SK-N-MC (cell line): ENCODE measurements around the gene TMPRSS11E.
"Not testable (repeated sequence)": the region's sequence is repeated elsewhere in the genome, so short reads cannot be mapped to it uniquely, and the experiment has no call there.

Experiments
- DNase-seq: peaks from one replicate; pipeline ENCODE4 v3.0.0-alpha.2; 2011; ENCODE audit warnings: low read depth, low spot score
- H3K27ac ChIP-seq: fragments of 200-600 bp; sonication (generic); 2 replicates; pipeline ENCODE4 v1.5.1; 2016; ENCODE audit warnings: mixed run types
- H3K36me3 ChIP-seq: fragments of 200-600 bp; sonication (generic); 2 replicates; pipeline ENCODE4 v1.6.1; 2017; ENCODE audit warnings: antibody characterized with exemption, low read length, mixed read lengths; ENCODE audit not compliant: insufficient read depth
- H3K4me3 ChIP-seq: fragments of 200-600 bp; sonication (generic); 2 replicates; pipeline ENCODE4 v1.5.1; 2016
- H3K9ac ChIP-seq: fragments of 200-600 bp; sonication (generic); 2 replicates; pipeline ENCODE4 v1.8.0; 2017; ENCODE audit warnings: mixed run types, mixed read lengths; ENCODE audit not compliant: insufficient read length
- H3K9me3 ChIP-seq: fragments of 200-600 bp; sonication (generic); 2 replicates; pipeline ENCODE4 v1.6.1; 2017; ENCODE audit warnings: low read depth, mild to moderate bottlenecking, antibody characterized with exemption, low read length, moderate library complexity, mixed read lengths
- EZH2 ChIP-seq: fragments of 200-600 bp; sonication (generic); IDR thresholded peaks from one replicate; pipeline ENCODE4 v1.6.1; 2017; ENCODE audit warnings: antibody characterized with exemption
- FOXP2 ChIP-seq: optimal IDR thresholded peaks from 2 replicates; pipeline ENCODE3; 2011; ENCODE audit warnings: mild to moderate bottlenecking, moderate library complexity; ENCODE audit not compliant: insufficient read depth; ENCODE audit errors: extremely low read length, control extremely low read depth
- POLR2AphosphoS5 ChIP-seq: IDR thresholded peaks from 2 replicates; pipeline ENCODE4 v1.6.1; 2012; ENCODE audit warnings: mild to moderate bottlenecking, low read depth, low read length, borderline replicate concordance

The TMPRSS11E gene

GRCh38 chr4:68476191-68476590 lies 28.9 kb downstream of the TMPRSS11E start:
- TF ChIP-seq POLR2AphosphoS5: no peak
- no peak for TF ChIP-seq FOXP2
- no peak for TF ChIP-seq EZH2
- Histone ChIP-seq H3K4me3 (peak overlapping the region; percentile 17; the same call in 1 of the 2 replicates), H3K9me3 (peaks cover 5% of the 10 kb centered on the region; the same call in 1 of the 2 replicates), H3K9ac (no peak overlapping the region), H3K36me3 (no peaks in the 10 kb centered on the region), H3K27ac (peak overlapping the region; percentile 40; the same call in 1 of the 2 replicates)
- no peak for DNase-seq

GRCh38 chr4:68489338-68489737 lies 42.1 kb downstream of the TMPRSS11E start:
- DNase-seq: no peak

GRCh38 chr4:68490826-68491457 lies 43.7 kb downstream of the TMPRSS11E start:
- H3K9ac ChIP-seq: no peak overlapping the region
- H3K27ac ChIP-seq: no peak overlapping the region
- H3K36me3 ChIP-seq: no peaks in the 10 kb centered on the region
- no peak overlapping the region for H3K4me3 ChIP-seq
- no peaks in the 10 kb centered on the region for H3K9me3 ChIP-seq
- TF ChIP-seq POLR2AphosphoS5: no peak
- no peak for TF ChIP-seq FOXP2
- TF ChIP-seq EZH2: no peak
- no peak for DNase-seq

More at GRCh38 chr4:68489338-68489737, 42.1 kb downstream of the TMPRSS11E start:
- H3K4me3 ChIP-seq: no peak overlapping the region
- TF ChIP-seq POLR2AphosphoS5 (no peak), FOXP2 (no peak), EZH2 (no peak)
- H3K27ac ChIP-seq: no peak overlapping the region
- no peaks in the 10 kb centered on the region for H3K36me3 ChIP-seq
- H3K9ac ChIP-seq: no peak overlapping the region
- no peaks in the 10 kb centered on the region for H3K9me3 ChIP-seq

GRCh38 chr4:68494688-68495087 lies 47.4 kb downstream of the TMPRSS11E start:
- Histone ChIP-seq H3K4me3 (peak overlapping the region; percentile 66), H3K27ac (peak overlapping the region; percentile 92), H3K9me3 (no peaks in the 10 kb centered on the region), H3K9ac (peak overlapping the region; percentile 35), H3K36me3 (no peaks in the 10 kb centered on the region)
- TF ChIP-seq POLR2AphosphoS5 (no peak), FOXP2 (no peak), EZH2 (no peak)
- no peak for DNase-seq

- Histone ChIP-seq H3K27ac (no peak overlapping the region), H3K4me3 (no peak overlapping the region), H3K9ac (no peak overlapping the region), H3K36me3 (no peaks in the 10 kb centered on the region), H3K9me3 (no peaks in the 10 kb centered on the region)
- no peak for DNase-seq
- TF ChIP-seq FOXP2 (no peak), EZH2 (no peak), POLR2AphosphoS5 (no peak)
Observed at GRCh38 chr4:68498413-68499007, 51.2 kb downstream of the TMPRSS11E start.

- H3K27ac ChIP-seq: no peak overlapping the region
- no peaks in the 10 kb centered on the region for H3K36me3 ChIP-seq
- no peak for TF ChIP-seq EZH2
- DNase-seq: no peak
- no peak overlapping the region for H3K4me3 ChIP-seq
- H3K9me3 ChIP-seq: no peaks in the 10 kb centered on the region
- H3K9ac ChIP-seq: no peak overlapping the region
Observed at GRCh38 chr4:68499021-68499420, 51.8 kb downstream of the TMPRSS11E start.

- H3K4me3 ChIP-seq, H3K36me3 ChIP-seq, H3K9ac ChIP-seq, H3K9me3 ChIP-seq, H3K27ac ChIP-seq, DNase-seq: not testable (repeated sequence)
Observed at GRCh38 chr4:68503462-68503861, 56.2 kb downstream of the TMPRSS11E start.

GRCh38 chr4:68504836-68505235 lies 57.6 kb downstream of the TMPRSS11E start:
- not testable (repeated sequence) for H3K27ac ChIP-seq, H3K9ac ChIP-seq, H3K9me3 ChIP-seq, H3K36me3 ChIP-seq, DNase-seq, H3K4me3 ChIP-seq

GRCh38 chr4:68505452-68505851 lies 58.2 kb downstream of the TMPRSS11E start:
- H3K36me3 ChIP-seq, H3K9ac ChIP-seq, H3K9me3 ChIP-seq, H3K27ac ChIP-seq, DNase-seq, H3K4me3 ChIP-seq: not testable (repeated sequence)
